ENCODE data around the gene TAF11L14. TPM values are rescaled to one million over a fixed set of nuclear protein-coding genes. Genes with fewer than 3 reads are reported as not detected.

The TAF11L14 gene
- total RNA-seq, 2 donors from 2014 or later = not detected

- no peak for TF ChIP-seq CTCF (IDR thresholded peaks at IDR 0.05)
- H3K27ac ChIP-seq = no peak overlapping the region
- H3K9me3 ChIP-seq = peaks cover 0 to 4% of the 10 kb centered on the region in 2 donors
These were observed 21.7 kb downstream of the TAF11L14 start for GRCh38 chr5:17655921-17656320.

GRCh38 chr5:17663182-17663581, 28.9 kb downstream of the TAF11L14 start:
- no peak for DNase-seq (ENCODE audit: low spot score)
- no peak overlapping the region for H3K4me3 ChIP-seq
- H3K27ac ChIP-seq = no peak overlapping the region
- no peaks in the 10 kb centered on the region for H3K27me3 ChIP-seq
- no peaks in the 10 kb centered on the region for H3K36me3 ChIP-seq
- peaks cover 0 to 9% of the 10 kb centered on the region in 2 donors for H3K9me3 ChIP-seq
- TF ChIP-seq CTCF (IDR thresholded peaks at IDR 0.05) = no peak
- H3K4me1 ChIP-seq = no peaks in the 10 kb centered on the region

More at GRCh38 chr5:17655921-17656320, 21.7 kb downstream of the TAF11L14 start:
- Histone ChIP-seq H3K4me3 (no peak overlapping the region), H3K4me1 (no peaks in the 10 kb centered on the region), H3K36me3 (no peaks in the 10 kb centered on the region), H3K27me3 (no peaks in the 10 kb centered on the region)
- DNase-seq (ENCODE audit: low spot score) = no peak

- DNase-seq (ENCODE audit: low spot score) = no peak
- H3K27me3 ChIP-seq = no peaks in the 10 kb centered on the region
- no peaks in the 10 kb centered on the region for H3K36me3 ChIP-seq
- no peak overlapping the region for H3K27ac ChIP-seq
- H3K4me3 ChIP-seq = no peak overlapping the region
- peaks cover 0 to 5% of the 10 kb centered on the region in 2 donors for H3K9me3 ChIP-seq
- no peak for TF ChIP-seq CTCF (IDR thresholded peaks at IDR 0.05)
- H3K4me1 ChIP-seq = no peaks in the 10 kb centered on the region
These were observed 31.6 kb downstream of the TAF11L14 start for GRCh38 chr5:17665836-17666235.

GRCh38 chr5:17666726-17667235, 32.5 kb downstream of the TAF11L14 start:
- Histone ChIP-seq H3K27ac (no peak overlapping the region), H3K4me1 (no peaks in the 10 kb centered on the region), H3K36me3 (no peaks in the 10 kb centered on the region), H3K27me3 (no peaks in the 10 kb centered on the region), H3K9me3 (no peaks in the 10 kb centered on the region), H3K4me3 (no peak overlapping the region)
- TF ChIP-seq CTCF (IDR thresholded peaks at IDR 0.05) = no peak
- no peak for DNase-seq (ENCODE audit: low spot score)

DNA sequence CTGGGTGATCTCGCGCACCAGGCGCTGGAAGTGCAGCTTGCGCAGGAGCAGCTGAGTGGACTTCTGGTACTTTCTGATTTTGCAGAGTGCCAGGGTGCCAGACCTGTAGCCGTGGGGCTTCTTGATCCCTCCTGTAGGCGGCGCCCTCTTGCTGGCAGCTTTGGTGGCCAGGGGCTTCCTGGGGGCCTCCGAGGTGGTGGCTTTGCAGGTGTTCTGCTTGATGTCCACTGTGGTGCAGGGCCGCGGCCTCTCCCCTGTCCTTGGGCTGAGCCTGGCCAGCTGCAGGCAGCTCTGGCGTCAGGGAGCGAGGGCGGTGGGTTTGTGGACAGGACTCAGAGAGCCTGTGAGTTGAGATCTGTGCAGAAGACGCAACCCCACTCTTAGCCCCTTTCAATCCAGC, 36.1 kb downstream of the TAF11L14 start:
- Histone ChIP-seq H3K4me3 (no peak overlapping the region), H3K27me3 (no peaks in the 10 kb centered on the region), H3K4me1 (no peaks in the 10 kb centered on the region), H3K36me3 (no peaks in the 10 kb centered on the region), H3K9me3 (no peaks in the 10 kb centered on the region), H3K27ac (no peak overlapping the region)
- DNase-seq (ENCODE audit: low spot score) = no peak
- no peak for TF ChIP-seq CTCF (IDR thresholded peaks at IDR 0.05)

- no peaks in the 10 kb centered on the region for H3K27me3 ChIP-seq
- no peaks in the 10 kb centered on the region for H3K9me3 ChIP-seq
- DNase-seq (ENCODE audit: low spot score) = no peak
- H3K4me1 ChIP-seq = no peaks in the 10 kb centered on the region
- TF ChIP-seq CTCF (IDR thresholded peaks at IDR 0.05) = no peak
- H3K27ac ChIP-seq = no peak overlapping the region
- H3K36me3 ChIP-seq = no peaks in the 10 kb centered on the region
- no peak overlapping the region for H3K4me3 ChIP-seq
These were observed 44.6 kb downstream of the TAF11L14 start for GRCh38 chr5:17678751-17679324.

All from right atrium auricular region (tissue), 2 donors.